Activated T-helper 1 cell treated with Interleukin-2 at 50 U/mL for 16 hours (primary cell): ENCODE data around the gene TRAF3.
"Not testable (repeated sequence)": the region's sequence is repeated elsewhere in the genome, so short reads cannot be mapped to it uniquely, and the experiment has no call there.

ENCODE experiments used
- DNase-seq: peaks from one replicate; pipeline ENCODE4 v3.0.0-alpha.2; 2020; ENCODE audit warnings: low read depth

TRAF3 gene

DNA sequence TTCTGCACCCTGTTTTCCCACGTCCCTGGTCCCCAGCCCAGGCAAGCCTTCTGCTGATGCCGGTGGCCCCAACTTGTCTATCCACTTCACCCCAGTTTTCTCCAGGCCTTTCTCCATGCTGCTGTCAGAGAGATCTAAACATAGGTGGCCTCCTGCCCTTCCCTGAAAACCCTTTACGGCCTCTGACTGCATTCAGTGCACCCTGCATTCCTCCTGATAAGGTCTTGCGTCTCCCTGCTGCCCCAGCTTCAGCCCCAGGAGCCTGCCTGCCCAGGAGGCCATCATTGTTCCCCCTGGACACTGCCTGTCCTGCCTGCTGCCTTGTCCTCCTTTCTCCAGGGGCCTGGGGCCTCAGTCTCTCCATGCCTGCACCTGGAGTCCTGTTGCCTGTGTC is 29.8 kb downstream of the TRAF3 start:
- DNase-seq, result no peak

DNA sequence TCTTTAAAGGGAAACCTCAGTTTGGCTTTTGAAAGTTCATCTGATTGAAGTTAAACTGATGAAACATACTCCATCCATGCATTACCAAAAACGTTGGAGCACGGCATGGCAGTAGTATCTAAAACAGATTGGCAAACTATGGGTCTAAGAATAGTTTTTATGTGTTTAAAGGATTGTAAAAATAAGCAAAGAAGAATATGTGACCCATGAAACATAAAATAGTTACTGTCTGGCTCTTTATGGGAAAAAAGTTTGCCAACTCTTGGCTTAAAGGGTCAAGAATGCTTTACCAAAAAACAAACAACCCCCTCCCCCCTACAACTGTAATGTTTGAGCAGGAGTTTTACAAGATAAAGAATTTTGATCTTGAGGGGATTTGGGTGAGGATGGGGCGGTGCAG is 32.6 kb downstream of the TRAF3 start:
- no peak for DNase-seq

DNA sequence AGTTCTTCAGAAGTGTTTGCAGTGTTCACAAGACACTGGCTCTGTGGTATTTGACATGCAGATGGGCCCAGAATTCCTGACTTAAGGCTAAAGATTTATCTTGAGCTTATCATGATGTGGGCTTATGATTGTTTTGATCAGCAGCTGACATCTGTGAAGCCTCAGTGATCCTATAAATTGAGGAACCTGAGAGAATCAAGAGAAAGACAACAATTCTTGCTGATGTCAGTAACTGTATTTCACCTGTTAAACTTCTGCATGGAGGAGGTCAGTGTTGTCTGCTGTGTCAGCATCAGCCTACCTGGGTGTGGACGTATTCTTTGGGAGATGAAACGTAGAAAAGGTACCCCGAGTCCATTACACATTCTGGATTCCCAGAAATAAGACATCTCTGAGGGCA is 33.3 kb downstream of the TRAF3 start:
- no peak for DNase-seq

DNA sequence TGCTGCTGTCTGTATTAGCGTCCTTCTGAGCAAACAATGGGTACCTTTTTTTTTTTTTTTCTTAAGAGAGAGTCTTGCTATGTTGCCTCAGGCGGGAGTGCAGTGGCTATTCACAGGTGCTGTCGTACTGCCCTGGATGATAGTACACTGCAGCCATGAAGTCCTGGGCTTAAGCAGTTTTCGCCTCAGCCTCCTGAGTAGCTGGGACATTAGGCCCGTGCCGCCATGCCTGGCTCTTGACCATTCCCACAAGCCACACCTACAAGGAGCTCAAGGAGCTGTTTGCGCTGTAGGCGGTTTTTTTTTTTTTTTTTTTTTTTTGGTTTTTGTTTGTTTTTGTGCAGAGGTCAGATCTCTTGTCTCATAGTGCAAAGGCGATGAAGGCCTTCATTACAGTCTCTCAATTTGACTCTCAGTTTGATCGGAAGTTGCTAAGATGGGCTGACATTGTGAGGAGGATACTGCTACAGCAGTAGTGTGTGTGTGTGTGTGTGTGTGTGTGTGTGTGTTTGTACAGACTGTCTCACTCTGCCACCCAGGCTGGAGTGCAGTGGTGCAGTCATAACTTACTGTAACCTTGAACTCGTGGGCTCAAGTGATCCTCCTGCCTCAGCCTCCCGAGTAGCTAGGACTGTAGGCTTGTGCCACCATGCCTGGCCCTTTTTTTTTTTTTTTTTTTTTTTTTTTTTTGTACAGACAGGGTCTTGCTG is 34.2 kb downstream of the TRAF3 start:
- no peak for DNase-seq

DNA sequence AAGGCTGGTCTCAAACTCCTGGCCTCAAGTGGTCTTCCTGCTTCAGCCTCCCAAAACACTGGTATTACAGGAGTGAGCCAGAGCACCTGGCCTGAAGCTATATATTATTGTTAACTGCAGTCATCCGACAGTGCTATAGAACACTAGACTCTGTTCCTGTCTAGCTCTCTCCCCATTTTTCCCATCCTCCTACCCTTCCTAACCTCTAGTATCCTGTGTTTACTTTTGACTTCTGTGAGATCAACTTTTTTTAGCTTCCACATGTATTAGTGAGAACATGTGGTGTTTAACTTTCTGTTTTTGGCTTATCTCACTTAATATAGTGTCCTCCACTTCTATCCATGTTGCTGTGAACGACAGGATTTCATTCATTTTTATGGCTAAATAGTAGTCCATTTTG is 34.7 kb downstream of the TRAF3 start:
- no peak for DNase-seq

DNA sequence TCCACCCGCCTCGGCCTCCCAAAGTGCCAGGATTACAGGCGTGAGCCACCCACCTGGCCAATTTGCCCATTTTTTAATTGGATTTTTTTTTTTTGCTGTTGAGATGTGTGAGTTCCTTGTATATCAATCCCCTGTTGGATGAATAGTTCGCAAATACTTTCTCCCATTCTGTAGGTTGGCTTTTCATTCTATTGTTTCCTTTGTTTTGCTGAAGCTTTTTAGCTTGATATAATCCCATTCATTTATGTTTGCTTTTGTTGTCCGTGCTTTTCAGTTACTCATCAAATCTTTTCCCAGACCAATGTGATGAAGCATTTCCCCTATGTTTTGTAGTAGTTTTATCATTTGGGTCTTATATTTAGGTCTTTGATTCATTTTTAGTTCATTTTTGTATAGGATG is 36.4 kb downstream of the TRAF3 start:
- DNase-seq, result no peak

DNA sequence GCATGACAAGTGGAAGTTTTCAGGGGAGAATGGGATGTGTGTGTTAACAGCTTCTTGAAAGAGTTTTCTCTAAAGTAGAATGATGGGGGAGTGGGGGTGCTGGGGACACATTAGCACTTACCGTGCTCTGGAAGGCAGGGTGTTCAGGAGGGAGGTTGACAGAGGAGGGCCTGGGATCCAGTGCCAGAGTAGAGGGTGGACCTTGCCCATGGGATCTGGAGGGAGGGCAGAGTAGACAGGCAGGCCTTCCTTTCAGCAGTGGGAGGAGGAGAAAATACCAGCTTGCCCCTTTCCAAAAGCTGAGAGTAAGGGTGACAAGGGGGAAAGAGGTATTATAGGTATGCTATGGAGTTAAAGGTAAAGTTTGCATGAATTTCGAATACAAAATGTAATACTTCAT is 40.1 kb downstream of the TRAF3 start:
- DNase-seq, result no peak

DNA sequence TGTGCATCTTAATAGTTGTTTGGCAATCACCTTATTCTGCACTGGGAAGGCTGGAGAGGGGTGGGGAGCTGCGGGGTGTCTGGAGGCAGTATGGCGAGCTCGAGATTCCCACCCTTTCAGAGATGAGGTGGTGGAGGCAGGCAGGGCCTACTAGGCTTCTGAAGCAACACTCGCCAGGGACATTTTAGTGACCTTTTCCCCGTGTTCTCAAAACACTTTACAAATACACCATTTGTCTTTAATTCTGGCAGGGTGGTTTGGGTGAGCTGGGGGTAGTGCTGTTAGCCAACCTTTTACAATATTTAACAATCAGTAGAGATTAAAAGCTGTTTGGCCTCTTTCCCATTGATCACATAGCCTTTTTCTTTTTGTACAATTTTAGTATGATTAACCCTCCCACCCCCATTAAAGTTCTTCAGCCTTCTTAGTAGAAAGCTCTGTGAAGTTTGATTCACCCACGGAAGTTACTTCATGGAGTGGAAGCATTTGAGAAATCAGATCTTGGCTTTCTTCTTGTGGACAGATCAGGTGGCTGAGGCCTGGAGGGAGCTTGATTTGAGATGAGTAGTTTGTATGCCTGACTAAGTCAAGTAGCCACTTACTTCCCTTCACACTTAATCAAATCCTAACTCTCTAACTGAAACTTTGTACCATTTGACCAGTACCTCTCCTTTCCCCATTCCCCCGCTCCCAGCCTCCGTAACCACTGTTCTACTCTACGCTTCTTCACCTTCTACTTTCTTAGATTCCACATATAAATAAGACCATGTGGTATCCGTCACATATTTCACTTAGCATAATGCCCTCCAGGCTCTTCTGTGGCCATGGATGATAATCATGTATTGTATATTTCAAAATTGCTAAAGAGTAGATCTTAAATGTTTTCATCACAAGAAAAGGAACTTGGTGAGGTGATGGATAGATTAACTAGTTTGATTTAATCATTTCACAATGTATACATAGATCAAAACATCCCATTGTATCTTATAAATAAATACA is 41.0 kb downstream of the TRAF3 start:
- no peak for DNase-seq

DNA sequence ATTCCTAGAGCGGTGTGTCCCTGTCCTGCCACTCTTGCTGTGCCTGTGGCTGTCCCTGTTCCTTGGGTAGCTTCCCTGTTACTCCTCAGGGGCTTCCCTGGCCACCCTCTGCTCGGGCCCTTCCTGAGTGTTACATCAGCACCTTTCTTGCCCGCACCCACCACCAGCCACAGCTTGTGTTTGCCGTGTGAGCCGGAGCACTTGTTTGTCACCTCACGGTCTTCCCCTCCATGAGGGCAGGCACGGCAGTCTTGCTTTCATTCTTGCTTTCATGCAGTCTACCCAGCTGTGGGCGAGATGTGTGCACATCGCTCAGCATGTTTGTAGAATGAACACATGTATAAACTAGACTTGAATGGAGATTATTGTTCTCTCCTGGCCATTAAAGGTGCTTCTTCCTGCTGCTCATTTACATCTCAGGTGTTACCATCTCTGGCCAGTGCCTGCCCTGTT is 42.0 kb downstream of the TRAF3 start:
- no peak for DNase-seq

DNA sequence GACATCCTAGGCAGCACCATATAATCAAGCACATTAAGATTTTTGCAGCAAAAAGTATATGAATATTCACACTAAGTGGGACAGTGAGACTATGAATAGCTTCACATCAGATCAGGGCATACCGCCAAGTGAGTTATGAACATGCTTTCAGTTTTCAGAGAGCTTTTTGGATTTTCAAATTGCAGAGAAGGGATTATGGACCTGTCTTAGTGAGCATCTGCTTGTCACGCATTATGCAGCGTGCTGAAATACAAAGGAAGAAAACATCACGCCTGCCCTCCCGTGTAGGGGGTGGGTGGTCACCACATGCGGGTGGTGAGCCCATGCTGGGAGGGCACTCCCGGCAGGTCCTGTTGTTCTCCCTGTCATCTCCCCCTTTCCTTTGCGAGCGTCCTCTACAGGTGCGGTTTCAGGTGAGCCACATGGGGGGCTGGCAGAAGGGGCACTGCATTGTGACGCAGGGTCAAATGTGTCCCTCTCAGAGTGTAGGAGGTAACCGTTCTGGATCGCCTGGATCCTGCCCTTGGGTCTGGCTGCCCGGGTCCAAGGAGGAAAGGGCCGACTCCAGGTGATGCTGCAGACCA is 42.6 kb downstream of the TRAF3 start:
- DNase-seq, result no peak

DNA sequence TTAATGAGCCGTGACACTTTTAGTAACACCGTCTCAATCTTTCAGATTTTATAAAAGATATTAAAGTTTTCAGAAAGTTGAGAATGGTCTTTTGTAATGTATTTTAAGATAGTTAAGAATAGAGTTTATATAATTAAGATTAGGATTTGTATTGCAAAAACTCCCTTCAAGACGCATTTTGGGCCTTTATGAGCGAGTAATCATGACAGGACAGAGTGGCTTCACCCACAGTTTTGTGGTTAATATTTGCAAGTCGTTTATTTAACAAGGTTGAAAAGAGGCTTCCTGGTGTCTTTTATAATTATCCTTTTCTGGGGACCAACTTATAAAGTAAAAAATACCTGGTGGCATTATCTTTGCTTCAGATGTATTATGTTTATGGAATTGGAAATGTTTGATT is 44.0 kb downstream of the TRAF3 start:
- DNase-seq, result no peak

DNA sequence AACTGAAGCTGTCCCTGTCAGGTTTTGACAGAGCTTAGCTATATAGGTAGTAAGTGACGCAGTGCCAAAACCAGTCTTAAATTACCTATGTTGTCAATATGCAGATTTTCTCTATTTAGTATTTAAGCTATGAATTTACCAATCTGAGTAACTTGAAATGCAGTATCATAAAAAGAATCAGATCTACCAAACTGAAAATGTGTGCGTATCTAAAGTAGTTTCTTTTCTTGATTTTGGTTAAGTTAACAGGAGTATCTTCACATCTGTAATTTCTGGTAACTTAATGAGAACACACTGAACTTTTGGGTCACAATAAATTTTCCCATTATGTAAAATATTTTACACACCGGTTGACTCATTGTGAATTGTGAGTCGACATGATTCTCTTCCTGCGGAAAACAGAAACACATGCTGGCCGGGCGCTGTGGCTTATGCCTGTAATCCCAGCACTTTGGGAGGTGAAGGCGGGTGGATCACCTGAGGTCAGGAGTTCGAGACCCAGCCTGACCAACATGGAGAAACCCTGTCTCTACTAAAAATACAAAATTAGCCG is 45.1 kb downstream of the TRAF3 start:
- DNase-seq, result no peak

DNA sequence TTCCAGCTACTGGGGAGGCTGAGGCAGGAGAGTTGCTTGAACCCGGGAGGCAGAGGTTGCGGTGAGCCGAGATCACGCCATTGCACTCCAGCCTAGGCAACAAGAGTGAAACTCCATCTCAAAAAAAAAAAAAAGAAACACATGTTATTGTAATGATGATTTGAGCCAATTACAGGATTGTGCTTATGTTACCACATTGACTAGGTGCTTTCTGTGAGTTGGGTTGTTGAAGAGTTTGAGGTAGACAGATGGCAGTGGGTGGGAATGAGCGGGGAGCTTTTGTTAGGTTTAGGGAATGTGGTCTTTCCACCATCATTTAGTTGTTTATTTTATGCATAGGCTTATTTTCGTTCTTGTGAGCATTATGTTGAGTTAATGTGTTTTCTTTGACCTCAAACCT is 45.6 kb downstream of the TRAF3 start:
- not testable (repeated sequence) for DNase-seq

DNA sequence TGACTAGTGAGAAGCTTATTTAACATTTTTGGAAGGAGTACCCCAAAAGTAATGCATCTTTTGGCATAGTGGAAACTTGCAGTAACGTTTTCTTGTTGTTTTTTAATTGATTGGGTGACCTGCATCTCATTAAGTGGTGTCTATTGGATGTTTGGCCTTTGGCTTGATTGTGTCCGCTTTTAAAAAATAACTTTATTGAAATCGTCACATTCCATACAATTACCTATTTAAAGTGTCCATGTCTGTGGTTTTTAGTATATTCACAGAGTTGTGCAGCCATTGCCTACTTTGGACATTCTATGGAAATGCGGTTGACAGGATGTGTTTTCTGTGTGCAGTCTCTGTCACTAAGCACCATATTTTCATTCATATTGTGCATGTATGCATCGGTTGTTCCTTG is 46.3 kb downstream of the TRAF3 start:
- no peak for DNase-seq

DNA sequence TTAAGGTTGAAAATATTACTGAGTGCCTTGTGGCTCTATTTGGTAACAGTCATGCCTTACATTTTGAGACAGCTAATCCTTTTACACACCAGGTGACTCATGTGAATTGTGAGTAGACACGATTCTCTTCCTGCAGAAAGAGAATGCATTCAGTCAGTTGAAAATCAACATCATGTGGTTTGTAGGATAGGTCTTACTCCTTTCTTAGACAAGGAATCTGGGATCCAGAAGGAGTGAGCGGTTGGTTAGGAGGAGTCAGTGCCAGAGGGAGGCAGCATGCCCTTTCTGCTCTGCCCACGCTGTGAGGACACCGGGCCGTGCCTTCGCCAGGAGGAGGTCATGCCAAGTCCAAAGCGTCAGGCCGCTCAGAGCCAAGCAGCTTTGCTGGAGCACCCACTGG is 47.6 kb downstream of the TRAF3 start:
- DNase-seq, result no peak

DNA sequence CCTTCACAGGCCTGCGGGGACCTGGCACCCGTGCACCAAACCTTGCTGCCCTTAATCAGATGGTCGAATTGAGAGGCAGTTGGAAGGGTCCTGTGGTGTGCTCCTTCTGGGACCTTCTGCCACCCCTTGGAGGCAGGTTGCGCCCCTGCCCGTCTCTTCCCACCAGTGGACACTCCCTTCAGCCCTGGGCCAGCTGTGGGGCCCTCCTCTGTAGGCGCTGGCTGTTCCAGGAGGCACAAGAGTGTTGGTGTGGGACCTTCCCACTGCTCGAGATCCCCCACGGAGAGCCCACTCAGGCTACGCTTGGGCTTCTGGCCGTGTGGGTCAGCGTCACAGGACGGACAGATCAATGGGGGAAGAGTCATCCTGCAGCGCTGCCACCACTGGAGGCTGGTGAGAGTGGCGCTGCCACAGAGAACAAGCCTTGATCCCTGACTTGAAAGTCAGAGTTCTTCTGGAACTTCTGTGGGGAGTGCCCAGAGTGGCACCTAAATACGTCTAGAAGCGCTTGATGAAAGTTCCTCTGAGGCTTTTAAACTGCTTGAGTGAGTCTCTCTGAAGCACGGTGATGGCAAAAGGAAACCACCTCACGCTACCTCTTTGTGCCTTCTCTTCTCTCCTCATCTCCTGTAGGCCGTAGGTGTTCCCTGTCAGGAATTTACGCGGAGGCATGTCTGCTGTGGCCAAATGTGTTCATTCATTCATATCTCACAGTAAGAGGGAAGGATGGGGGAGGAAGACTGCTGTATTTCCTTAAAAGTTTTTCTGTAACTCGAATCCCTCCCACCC is 48.3 kb downstream of the TRAF3 start:
- no peak for DNase-seq

DNA sequence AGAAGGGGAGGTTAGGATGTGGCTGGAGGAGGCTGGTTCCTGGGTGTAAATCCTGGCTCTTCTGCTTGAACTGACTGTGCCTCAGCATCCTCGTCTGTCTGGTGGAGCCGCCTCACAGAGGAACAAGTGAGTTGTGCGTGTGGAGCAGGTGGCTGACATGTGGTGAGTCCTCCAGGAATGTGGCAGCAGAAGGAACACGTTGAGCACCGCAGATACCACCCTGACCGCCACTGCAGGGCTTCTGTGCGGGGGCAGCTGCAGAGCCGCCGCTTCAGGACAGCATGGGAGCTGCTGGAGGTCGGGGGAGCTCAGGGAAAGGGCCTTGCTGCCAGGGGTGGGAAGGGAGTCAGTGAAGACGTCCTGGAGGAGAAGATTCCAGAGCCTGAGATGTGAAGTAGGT is 48.9 kb downstream of the TRAF3 start:
- DNase-seq, result no peak

DNA sequence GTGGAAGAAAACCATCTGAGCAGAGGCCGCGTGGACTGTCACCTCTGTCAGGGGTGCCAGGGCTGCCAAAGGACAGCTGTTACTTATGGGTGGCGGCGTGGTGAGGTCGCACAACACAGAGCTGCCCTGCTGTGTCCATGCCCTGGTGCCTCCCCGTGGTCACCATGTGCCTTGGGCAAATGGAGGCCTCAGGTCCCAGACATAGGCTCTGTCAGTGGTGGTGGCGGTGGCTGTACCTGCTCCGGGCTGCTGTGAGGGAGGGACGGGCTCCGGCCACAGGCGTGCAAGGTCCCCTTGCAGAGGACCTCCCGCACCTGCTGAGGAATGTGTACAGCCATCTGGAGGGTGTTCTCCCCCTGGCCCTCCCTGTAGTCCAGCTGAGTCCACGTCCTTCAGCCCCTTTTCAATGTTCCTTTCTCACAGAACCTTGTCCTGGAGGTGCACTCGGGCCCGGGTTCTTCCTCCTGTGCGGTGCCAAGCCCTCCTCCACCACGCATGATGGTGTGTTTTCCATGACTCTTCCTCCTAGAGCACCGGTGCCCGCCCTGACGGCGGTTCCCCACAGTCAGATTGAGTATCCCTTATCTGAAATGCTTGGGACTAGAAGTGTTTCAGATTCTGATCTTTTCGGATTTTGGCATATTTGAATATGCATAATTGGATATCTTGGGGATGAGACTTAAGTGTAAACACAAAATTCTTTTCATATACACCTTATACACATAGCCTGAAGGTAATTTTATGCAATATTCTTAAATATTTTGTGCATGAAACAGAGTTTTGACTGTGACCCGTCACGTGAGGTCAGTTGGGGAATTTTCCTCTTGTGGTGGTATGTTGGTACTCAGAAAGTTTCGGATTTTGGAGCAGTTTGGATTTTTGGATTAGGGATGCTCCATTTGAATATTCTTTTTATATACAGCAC is 49.8 kb downstream of the TRAF3 start:
- DNase-seq, result no peak

DNA sequence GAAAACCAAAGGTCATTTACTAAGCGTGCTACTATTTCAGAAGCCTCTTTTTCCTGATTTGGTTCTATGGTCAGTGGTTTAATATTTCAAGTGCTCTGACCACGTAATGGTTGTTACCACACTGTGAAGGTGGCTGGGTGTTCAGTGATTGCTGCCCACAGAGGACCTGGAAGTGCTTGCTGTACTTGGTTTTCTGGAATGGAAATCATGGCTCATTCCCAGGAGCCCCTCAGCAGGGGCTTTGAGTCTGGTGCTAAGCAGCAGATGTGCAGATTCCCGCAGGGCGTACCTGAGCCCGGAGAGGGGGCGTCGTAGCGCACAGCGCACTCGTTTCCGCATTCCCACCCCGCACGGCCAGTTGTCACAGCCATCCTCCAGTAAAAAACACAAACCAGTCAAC is 50.5 kb downstream of the TRAF3 start:
- DNase-seq, result no peak

DNA sequence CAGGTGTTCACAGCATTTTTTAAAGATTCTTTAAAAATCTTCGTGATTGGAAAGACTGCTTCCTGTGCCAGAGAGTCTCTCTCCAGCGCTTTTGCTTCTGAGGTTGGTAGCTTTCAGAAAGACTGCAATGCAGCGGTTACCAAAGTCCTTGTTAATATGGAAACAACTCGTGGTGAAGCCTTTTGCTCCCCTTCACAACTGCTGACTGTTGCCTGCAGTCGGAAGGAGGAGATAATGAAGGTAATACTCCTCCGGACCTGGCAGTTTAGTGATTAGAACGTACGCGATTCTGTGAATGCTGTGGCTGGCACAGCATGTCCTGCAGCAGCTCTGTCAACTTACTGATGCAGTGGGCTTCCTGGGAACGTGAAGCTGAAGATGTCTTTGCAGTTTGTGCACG is 50.9 kb downstream of the TRAF3 start:
- DNase-seq, result no peak
